AG09319 (cell line): ENCODE measurements around the gene HIBADH.
"Not testable (repeated sequence)": the region's sequence is repeated elsewhere in the genome, so short reads cannot be mapped to it uniquely, and the experiment has no call there.

ENCODE experiments used
- DNase-seq: peaks from one replicate; pipeline ENCODE4 v3.0.0-alpha.2; 2010; ENCODE audit warnings: low read depth; ENCODE audit errors: extremely low read depth
- CTCF ChIP-seq: IDR thresholded peaks from 2 replicates; pipeline ENCODE4 v1.5.1; 2011; ENCODE audit warnings: low read depth, mild to moderate bottlenecking, inconsistent platforms, low read length, moderate library complexity

Gene HIBADH

GRCh38 chr7:27519793-27520469 is 142.8 kb downstream of the HIBADH start:
- DNase-seq, result no peak
- TF ChIP-seq CTCF, result no peak

- DNase-seq, result no peak
- TF ChIP-seq CTCF, result no peak
Observed at GRCh38 chr7:27518561-27519350, 143.9 kb downstream of the HIBADH start.

GRCh38 chr7:27516421-27516820 is 146.3 kb downstream of the HIBADH start:
- no peak for TF ChIP-seq CTCF
- DNase-seq, result no peak

GRCh38 chr7:27515933-27516332 is 146.8 kb downstream of the HIBADH start:
- DNase-seq, result no peak
- TF ChIP-seq CTCF, result no peak

GRCh38 chr7:27514861-27515260 is 147.8 kb downstream of the HIBADH start:
- no peak for TF ChIP-seq CTCF
- no peak for DNase-seq

- no peak for TF ChIP-seq CTCF
- no peak for DNase-seq
Observed at GRCh38 chr7:27513885-27514284, 148.8 kb downstream of the HIBADH start.

- not testable (repeated sequence) for DNase-seq
Observed at GRCh38 chr7:27511370-27511769, 151.3 kb downstream of the HIBADH start.
